Femur (tissue), 1 donor: ENCODE data around the gene OR4A15.

ENCODE experiments used
- DNase-seq: peaks from one replicate; pipeline ENCODE4 v3.0.0-alpha.2; 2017

Gene OR4A15

GRCh38 chr11:55367674-55368073 is at the start of gene OR4A15:
Gene OR4A15 (plus strand): TSS chr11:55367974. CDS start chr11:55367974, 0 bp downstream.
- DNase-seq = no peak

- DNase-seq = no peak
Observed at GRCh38 chr11:55324500-55324899, 43.3 kb upstream of the OR4A15 start.

DNA sequence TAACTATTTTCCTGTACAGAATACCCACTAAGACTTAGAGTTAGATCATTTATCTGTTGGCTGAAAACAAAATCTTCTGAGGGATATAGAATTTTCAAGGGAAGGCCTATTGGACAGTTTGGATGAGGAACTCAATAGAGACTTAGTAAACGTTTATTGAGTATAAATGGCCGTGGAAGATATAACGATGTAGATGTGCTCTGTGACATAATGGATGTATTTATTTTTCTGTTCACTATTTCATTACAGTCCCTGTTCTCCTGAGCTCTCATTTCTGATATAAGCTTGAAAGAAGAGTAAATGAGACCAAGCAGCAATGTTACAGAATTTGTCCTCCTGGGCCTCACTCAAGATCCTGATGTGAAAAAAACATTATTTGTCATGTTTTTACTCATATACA is 24.9 kb upstream of the OR4A15 start, which contains the start of gene OR4A16:
OR4A16 (plus strand) TSS at position 301 of the 400 bp plus-strand sequence; CDS start at position 301, 0 bp downstream.
- no peak for DNase-seq

DNA sequence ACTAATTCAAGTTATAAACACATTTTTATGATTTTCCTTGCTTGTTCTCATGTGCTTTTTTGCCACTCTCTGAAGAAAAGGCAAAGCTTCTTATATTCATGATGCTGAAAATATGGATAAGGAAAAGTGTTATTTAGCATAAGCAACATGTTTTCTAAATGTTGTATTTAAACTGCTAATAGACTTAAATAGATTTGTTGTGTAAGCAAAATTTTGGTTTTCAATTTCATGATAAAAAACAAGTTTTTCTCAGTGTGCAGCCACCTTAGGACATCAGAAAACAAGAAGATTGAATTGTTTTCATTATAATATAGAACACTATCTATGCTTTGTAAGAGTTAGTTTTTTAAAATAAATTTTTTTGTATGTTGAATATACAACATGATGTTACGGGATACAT is 22.5 kb upstream of the OR4A15 start:
- DNase-seq = no peak

GRCh38 chr11:55349032-55349431 is 18.7 kb upstream of the OR4A15 start:
- DNase-seq = no peak

GRCh38 chr11:55357560-55358184 is 10.1 kb upstream of the OR4A15 start:
- DNase-seq = no peak

GRCh38 chr11:55401011-55401410 is 33.2 kb downstream of the OR4A15 start:
- DNase-seq = no peak
